Common myeloid progenitor, CD34-positive (primary cell): ENCODE measurements around the gene PLA2G4E.
A peak's percentile ranks its signal among the peaks of the same experiment; 100 is the strongest.

Experiments
- CTCF ChIA-PET: fragments of 350-600 bp; sonication (Branson Sonifier 250); formaldehyde crosslinking; loops from one replicate; lab custom pipeline; 2021; ENCODE audit warnings: antibody characterized with exemption; lab: Charles Lee
- POLR2A ChIA-PET: fragments of 350-600 bp; sonication (Branson Sonifier 250); formaldehyde crosslinking; loops from one replicate; lab custom pipeline; 2021; ENCODE audit warnings: antibody characterized with exemption; lab: Charles Lee
- DNase-seq, 3 donors: peaks; one replicate each; pipeline versions ENCODE4 v3.0.0 to v3.0.0-alpha.2; 2013
- H3K27ac ChIP-seq, 2 experiments: 1 replicate in 1 of 2; 2 replicates in 1 of 2; pipeline ENCODE4 v1.7.0; 2013; ENCODE audit warnings: inconsistent platforms in 2 of 2, low read length in 2 of 2, mild to moderate bottlenecking in 2 of 2, low read depth in 1 of 2, moderate library complexity in 1 of 2; ENCODE audit not compliant: severe bottlenecking in 2 of 2, insufficient read depth in 1 of 2, poor library complexity in 1 of 2
- H3K27me3 ChIP-seq, 5 experiments: replicated peaks in 2 of 5; 1 replicate in 3 of 5; 2 replicates in 2 of 5; pipeline versions ENCODE4 v1.6.1 to v1.7.0; 2013; ENCODE audit warnings: low read length in 4 of 5, mild to moderate bottlenecking in 2 of 5, moderate library complexity in 2 of 5, inconsistent platforms in 1 of 5; ENCODE audit not compliant: insufficient read depth in 5 of 5, control insufficient read depth in 4 of 5
- H3K36me3 ChIP-seq, 4 experiments: 1 replicate in 2 of 4; 2 replicates in 2 of 4; pipeline versions ENCODE4 v1.6.1 to v1.7.0; 2013; ENCODE audit warnings: low read length in 3 of 4, control low read depth in 1 of 4, mild to moderate bottlenecking in 1 of 4; ENCODE audit not compliant: control insufficient read depth in 4 of 4, insufficient read depth in 4 of 4
- H3K4me1 ChIP-seq, 4 experiments: 1 replicate in 3 of 4; 2 replicates in 1 of 4; pipeline versions ENCODE4 v1.6.1 to v1.7.1; 2013; ENCODE audit warnings: low read length in 3 of 4, mild to moderate bottlenecking in 3 of 4, control low read depth in 1 of 4, inconsistent platforms in 1 of 4, moderate library complexity in 1 of 4; ENCODE audit not compliant: control insufficient read depth in 4 of 4, insufficient read depth in 4 of 4; ENCODE audit errors: control extremely low read depth in 1 of 4
- H3K4me3 ChIP-seq, 7 experiments: 1 replicate in 4 of 7; 2 replicates in 3 of 7; pipeline versions ENCODE4 v1.5.1 to v1.7.0; 2013; ENCODE audit warnings: mild to moderate bottlenecking in 7 of 7, low read length in 6 of 7, moderate library complexity in 6 of 7, inconsistent platforms in 2 of 7, low read depth in 2 of 7, control low read depth in 1 of 7; ENCODE audit not compliant: insufficient read depth in 4 of 7, control insufficient read depth in 1 of 7; ENCODE audit errors: extremely low read depth in 1 of 7
- H3K9me3 ChIP-seq, 5 experiments: 1 replicate in 4 of 5; 2 replicates in 1 of 5; pipeline versions ENCODE4 v1.6.1 to v1.7.1; 2013; ENCODE audit warnings: low read length in 4 of 5, mild to moderate bottlenecking in 2 of 5, inconsistent platforms in 1 of 5, low read depth in 1 of 5, moderate library complexity in 1 of 5; ENCODE audit not compliant: control insufficient read depth in 4 of 5, insufficient read depth in 2 of 5; ENCODE audit errors: control extremely low read depth in 1 of 5
- WGBS: methylation state at CpG from one replicate; pipeline ENCODE4 v1.1.5; 2013; ENCODE audit not compliant: insufficient coverage; 5-methylcytosine and 5-hydroxymethylcytosine counted together

PLA2G4E gene

DNA sequence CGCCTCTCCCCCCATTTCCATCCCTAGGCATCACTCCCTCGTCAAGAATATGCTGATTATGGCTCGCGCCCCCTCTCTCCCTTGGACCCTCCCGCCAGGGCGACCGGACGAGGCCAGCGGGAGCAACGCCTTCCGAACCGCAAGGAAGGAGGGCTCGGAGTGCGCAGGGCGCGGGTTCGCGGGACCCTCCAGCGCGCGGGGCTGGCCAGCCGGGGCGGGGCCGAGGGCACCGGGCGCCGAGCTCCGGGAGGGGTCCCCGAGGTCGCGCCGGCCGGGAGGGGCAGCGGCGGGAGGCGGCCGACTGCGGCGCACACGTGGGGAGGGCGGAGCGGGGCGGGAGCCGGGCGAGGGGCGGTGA lies 49.0 kb downstream of the PLA2G4E start:
- H3K4me3 ChIP-seq: peak overlapping the region; percentile 59 to 92 (median 81)
- CTCF ChIA-PET: interaction anchor here (1.0 to 1.7 kb wide), 6 partner anchors 11 to 199 kb away, joined by 3 to 6 read pairs (median 3); no protein-coding TSS in a partner anchor
- no peak for DNase-seq
- WGBS: 0% methylated on average over 38 of the region's 46 CpGs
- H3K27ac ChIP-seq: no peak overlapping the region
- no peaks in the 10 kb centered on the region for H3K36me3 ChIP-seq
- peaks cover 14 to 42% (median 31%) of the 10 kb centered on the region in 4 experiments for H3K4me1 ChIP-seq
- POLR2A ChIA-PET: no interaction called here
- no peaks in the 10 kb centered on the region for H3K9me3 ChIP-seq
- peaks cover 0 to 23% (median 2%) of the 10 kb centered on the region in 5 experiments for H3K27me3 ChIP-seq

- CTCF ChIA-PET: interaction anchor here (1.4 to 1.9 kb wide), 3 partner anchors 12 to 35 kb away, joined by 3 to 8 read pairs (median 6); no protein-coding TSS in a partner anchor
- Histone ChIP-seq H3K27ac (no peak overlapping the region), H3K9me3 (no peaks in the 10 kb centered on the region), H3K4me3 (peak overlapping the region; percentile 59 to 92 (median 81)), H3K36me3 (no peaks in the 10 kb centered on the region), H3K27me3 (peaks cover 0 to 23% (median 2%) of the 10 kb centered on the region in 5 experiments), H3K4me1 (peaks cover 14 to 48% (median 37%) of the 10 kb centered on the region in 4 experiments)
- 21% methylated on average over 3 of the region's 16 CpGs for WGBS
- POLR2A ChIA-PET: no interaction called here
- peak; percentile 59 to 87 (median 84) for DNase-seq
These were observed 49.5 kb downstream of the PLA2G4E start for GRCh38 chr15:41971089-41971894.

- H3K27ac ChIP-seq: no peak overlapping the region
- ChIA-PET CTCF (interaction anchor here (1.1 to 1.9 kb wide), 4 partner anchors 13 to 196 kb away, joined by 3 to 8 read pairs (median 5); partner anchors contain the start of gene MAPKBP1), POLR2A (no interaction called here)
- no peak for DNase-seq
- H3K4me3 ChIP-seq: no peak overlapping the region
- peaks cover 14 to 55% (median 41%) of the 10 kb centered on the region in 4 experiments for H3K4me1 ChIP-seq
- 100% methylated on average over 1 of the region's 1 CpG for WGBS
- no peaks in the 10 kb centered on the region for H3K36me3 ChIP-seq
- H3K9me3 ChIP-seq: no peaks in the 10 kb centered on the region
- peaks cover 0 to 23% (median 2%) of the 10 kb centered on the region in 5 experiments for H3K27me3 ChIP-seq
These were observed 50.4 kb downstream of the PLA2G4E start for GRCh38 chr15:41970456-41970855.

- H3K4me3 ChIP-seq: no peak overlapping the region
- peak in 2 of 3 donors; percentile 64 for DNase-seq
- WGBS: 0% methylated on average over 1 of the region's 3 CpGs
These were observed 50.9 kb downstream of the PLA2G4E start for GRCh38 chr15:41969851-41970431.

DNA sequence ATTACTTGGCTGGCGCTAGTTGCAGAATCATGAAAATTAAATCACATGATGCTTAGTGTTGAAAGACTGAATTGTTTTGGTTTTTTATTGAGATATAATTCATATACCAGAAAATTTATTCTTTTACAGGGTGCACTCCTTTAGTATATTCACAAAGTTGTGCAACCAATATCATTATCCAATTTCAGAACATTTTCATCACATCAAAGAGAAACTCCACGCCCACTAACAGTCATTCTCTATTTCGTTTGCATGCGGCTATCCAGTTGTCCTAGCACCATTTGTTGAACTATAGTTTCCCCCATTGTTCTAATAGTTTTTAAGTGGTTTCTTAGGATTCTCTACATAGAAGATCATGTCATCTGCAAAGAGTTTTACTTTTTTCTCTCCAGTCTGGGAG lies 52.1 kb downstream of the PLA2G4E start:
- ChIA-PET POLR2A (interaction anchor here (0.7 kb wide), 1 partner anchor 203 kb away, joined by 3 read pairs; no protein-coding TSS in a partner anchor), CTCF (interaction anchor here (1.0 to 2.6 kb wide), 3 partner anchors 62 to 170 kb away, joined by 3 to 9 read pairs (median 3); no protein-coding TSS in a partner anchor)
- H3K4me1 ChIP-seq: peaks cover 14 to 58% (median 41%) of the 10 kb centered on the region in 4 experiments
- no peak overlapping the region for H3K27ac ChIP-seq
- no peak overlapping the region for H3K4me3 ChIP-seq
- peaks cover 0 to 23% (median 0%) of the 10 kb centered on the region in 5 experiments for H3K27me3 ChIP-seq
- WGBS: no CpG with 5 or more reads among the region's 4 CpGs
- H3K9me3 ChIP-seq: no peaks in the 10 kb centered on the region
- no peaks in the 10 kb centered on the region for H3K36me3 ChIP-seq
- no peak for DNase-seq

More at GRCh38 chr15:41969851-41970431, 50.9 kb downstream of the PLA2G4E start:
- H3K9me3 ChIP-seq: no peaks in the 10 kb centered on the region
- CTCF ChIA-PET: interaction anchor here (0.7 to 1.9 kb wide), 6 partner anchors 13 to 203 kb away, joined by 3 to 8 read pairs (median 4); partner anchors contain the start of gene MAPKBP1
- no peaks in the 10 kb centered on the region for H3K36me3 ChIP-seq
- POLR2A ChIA-PET: no interaction called here
- H3K27ac ChIP-seq: no peak overlapping the region
- peaks cover 0 to 23% (median 2%) of the 10 kb centered on the region in 5 experiments for H3K27me3 ChIP-seq
- H3K4me1 ChIP-seq: peaks cover 14 to 58% (median 41%) of the 10 kb centered on the region in 4 experiments

- 0% methylated on average over 3 of the region's 4 CpGs for WGBS
- Histone ChIP-seq H3K4me1 (peaks cover 14 to 53% (median 37%) of the 10 kb centered on the region in 4 experiments), H3K4me3 (peak overlapping the region in 3 of 7 experiments; percentile 0 to 16 (median 13)), H3K36me3 (no peaks in the 10 kb centered on the region), H3K9me3 (no peaks in the 10 kb centered on the region), H3K27ac (no peak overlapping the region), H3K27me3 (peaks cover 0 to 20% (median 0%) of the 10 kb centered on the region in 5 experiments)
- DNase-seq: peak; percentile 72 to 90 (median 85)
- ChIA-PET POLR2A (no interaction called here), CTCF (interaction anchor here (1.2 to 2.6 kb wide), 2 partner anchors 61 to 90 kb away, joined by 3 to 9 read pairs; no protein-coding TSS in a partner anchor)
These were observed 53.2 kb downstream of the PLA2G4E start for GRCh38 chr15:41967506-41968206.
